NCI-H2107 (cell line): ENCODE measurements around the gene CRNKL1.
"Not testable (repeated sequence)": the region's sequence is repeated elsewhere in the genome, so short reads cannot be mapped to it uniquely, and the experiment has no call there.

ENCODE experiments used
- DNase-seq: peaks from one replicate; lab custom pipeline; 2025; lab: John Stamatoyannopoulos, UW

CRNKL1 gene

DNA sequence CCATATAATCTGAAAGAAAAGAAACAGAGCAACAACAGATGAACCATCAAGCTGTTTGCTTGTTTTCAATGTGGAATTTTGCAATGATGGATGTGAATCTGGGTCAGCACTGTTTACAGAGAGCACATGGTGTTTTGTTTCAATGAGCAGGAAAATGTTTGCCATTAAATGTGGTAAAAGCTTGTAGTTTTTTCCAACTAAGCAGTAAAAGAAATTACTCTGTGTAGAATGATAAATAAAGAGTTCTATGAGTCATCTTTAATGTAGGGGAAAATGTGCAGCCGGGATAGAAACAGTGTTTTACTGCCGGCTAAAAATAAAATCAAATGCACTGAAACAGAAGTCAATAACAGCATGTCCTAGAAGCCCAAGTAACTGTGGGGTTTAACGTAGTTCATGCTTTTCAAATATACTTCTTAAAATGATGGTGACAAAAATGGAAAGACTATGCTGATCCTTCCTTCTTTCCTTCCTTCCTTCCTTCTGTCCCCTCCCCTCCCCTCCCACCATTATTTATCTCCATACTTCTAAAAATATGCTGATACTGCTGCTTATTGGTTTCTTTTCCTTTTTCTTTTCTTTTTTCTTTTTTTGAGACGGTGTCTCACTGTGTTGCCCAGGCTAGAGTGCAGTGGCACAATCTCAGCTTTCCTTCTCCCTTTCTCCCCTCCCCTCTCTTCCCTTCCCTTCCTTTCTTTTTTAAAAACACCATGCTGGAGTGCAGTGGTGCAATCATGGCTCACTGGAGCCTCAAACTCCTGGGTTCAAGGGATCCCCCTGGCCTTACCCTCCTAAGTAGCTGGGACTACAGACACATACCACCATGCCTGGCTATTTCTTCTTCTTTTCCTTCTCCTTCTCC, 41.4 kb downstream of the CRNKL1 start:
- DNase-seq = no peak

- no peak for DNase-seq
Measured at GRCh38 chr20:20009784-20010253, 42.4 kb downstream of the CRNKL1 start.

DNA sequence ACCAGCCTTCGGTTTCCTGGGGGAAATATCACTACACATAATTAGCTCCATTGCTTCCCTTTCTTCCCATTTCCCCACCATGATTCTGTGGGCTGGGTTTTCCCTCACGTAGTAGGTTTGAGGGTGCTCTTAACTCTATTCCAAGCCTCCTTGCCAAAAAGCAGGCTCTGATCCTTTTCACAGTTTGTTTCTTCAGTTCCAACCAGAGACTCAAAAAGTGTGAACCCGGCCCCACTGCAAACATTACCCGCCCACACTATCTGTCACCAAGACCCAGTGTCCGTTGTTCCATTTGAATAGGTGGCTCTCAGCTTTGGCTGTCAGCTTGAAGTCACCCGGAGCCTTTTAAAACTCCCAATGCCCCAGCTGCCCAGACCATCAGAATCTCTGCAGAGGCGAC, 46.9 kb downstream of the CRNKL1 start:
- no peak for DNase-seq

GRCh38 chr20:20003955-20004322, 48.3 kb downstream of the CRNKL1 start:
- not testable (repeated sequence) for DNase-seq

- DNase-seq = no peak
Measured at GRCh38 chr20:20003031-20003954, 49.0 kb downstream of the CRNKL1 start.

GRCh38 chr20:20002101-20002998, 49.9 kb downstream of the CRNKL1 start:
- no peak for DNase-seq

GRCh38 chr20:20000211-20000968, 51.9 kb downstream of the CRNKL1 start:
- DNase-seq = no peak

GRCh38 chr20:19998990-19999705, 53.1 kb downstream of the CRNKL1 start:
- no peak for DNase-seq

DNA sequence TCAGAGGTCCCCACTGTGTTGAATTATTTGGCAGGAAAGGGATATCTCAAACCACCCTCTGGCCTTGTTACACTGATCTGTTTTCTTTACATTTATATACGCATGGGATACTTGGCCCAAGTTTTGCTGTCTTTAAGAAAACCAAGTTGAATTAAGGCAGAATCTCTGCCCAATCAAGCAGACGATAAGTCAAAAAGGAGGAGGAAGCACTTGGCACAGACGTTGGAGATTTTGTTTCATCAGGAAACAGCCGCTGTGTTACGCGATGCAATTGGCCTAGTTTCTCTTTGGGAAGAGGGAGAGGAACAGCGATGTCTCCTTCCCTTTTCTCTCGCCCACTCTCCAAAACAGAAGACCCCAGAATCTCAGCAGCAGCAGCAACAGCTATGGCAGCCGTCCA, 55.3 kb downstream of the CRNKL1 start:
- no peak for DNase-seq

DNA sequence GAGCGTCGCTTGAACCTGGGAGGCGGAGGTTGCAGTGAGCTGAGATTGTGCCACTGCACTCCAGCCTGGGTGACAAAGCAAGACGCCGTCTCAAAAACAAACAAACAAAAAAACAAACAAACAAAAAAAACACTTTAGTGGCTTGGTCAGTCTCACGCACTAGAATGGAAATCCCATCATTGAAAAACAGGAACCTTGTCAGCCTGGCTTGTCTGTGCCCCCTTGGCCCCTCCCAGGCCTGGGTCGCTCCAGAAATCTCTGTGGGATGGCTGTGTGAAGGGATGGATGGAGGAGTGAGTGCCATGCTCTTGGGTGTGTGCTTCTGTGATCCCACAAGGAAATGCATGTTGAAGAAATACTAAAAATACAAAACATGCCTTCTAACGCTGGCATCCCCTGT, 56.0 kb downstream of the CRNKL1 start:
- no peak for DNase-seq

- no peak for DNase-seq
Measured at GRCh38 chr20:19995220-19995863, 56.9 kb downstream of the CRNKL1 start.

GRCh38 chr20:19993958-19994669, 58.2 kb downstream of the CRNKL1 start:
- DNase-seq = no peak

DNA sequence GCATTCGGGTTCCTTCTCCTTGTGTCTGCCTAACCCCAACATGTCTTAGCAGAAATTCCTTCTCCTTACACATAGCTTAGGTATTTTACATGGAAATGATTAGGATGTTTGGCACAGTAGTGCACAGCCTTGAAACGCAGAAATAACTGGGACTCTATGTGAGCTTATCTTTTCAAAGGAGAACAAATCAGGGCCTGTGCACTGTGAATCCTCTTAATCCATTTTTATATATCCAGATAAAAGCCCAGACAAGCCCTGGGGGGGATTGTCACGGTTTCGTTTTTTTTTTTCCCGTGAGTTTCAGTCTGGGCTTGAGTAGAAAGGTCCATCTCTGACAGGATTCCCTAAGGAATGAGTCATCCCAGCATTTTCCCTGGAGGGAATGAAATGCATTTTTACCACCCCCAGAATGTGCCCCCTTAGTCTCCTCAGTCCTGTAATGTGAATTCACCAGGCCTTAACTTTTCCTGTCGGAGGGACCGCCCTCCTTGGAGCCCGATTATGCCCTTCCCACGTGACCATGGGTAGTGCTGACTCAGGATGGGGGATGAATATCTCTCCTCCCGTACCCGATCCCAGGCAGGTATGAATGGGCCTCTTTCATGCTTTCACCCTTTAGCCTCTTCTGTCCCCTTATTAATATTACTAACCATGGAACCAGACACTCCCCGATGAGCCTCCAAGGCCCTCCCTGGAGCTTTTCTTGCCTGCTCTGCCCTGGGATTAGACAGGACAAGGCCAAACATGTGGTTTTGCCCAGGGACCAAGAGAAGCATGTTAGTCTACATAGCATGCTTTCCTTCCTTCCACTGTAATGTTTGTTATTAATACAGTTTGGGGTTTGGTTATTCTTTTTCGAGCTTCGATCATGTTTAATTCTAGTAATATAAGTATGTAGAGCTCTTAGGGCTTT, 59.0 kb downstream of the CRNKL1 start:
- no peak for DNase-seq

DNA sequence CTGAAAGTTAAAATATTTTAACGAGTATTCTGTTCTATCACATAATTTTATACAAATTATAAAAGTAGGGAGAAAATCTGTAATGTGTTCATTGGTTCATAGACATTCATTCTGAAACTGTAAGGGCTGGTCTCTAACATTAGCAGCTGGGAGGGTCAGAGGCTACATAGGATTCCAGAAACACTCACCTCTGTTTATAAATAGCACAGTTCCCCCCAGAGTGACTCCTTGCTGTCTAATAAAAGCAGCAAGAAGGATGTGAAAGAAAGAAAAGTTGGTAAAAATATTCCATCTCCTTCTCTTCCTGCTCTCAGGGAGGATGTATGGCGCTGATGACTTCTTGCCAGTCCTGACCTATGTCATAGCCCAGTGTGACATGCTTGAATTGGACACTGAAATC, 60.4 kb downstream of the CRNKL1 start:
- no peak for DNase-seq

DNA sequence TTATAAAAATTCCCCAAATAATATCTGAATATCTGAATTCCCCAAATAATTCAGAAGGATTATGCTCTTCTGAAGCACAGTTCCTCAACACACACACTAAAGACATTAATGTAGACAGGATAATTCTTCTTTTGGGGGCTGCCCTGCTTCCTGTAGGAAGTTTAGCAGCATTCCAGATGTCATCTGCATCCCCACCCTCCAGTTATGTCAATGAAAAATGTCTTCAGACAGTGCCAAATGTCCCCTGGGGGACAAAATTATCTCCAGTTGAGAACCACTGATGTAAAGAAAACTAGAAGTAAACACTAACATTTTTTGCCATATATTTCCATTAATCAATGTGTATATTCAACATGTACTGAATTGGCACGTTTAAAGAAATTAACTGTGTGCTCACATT, 61.0 kb downstream of the CRNKL1 start:
- DNase-seq = no peak

DNA sequence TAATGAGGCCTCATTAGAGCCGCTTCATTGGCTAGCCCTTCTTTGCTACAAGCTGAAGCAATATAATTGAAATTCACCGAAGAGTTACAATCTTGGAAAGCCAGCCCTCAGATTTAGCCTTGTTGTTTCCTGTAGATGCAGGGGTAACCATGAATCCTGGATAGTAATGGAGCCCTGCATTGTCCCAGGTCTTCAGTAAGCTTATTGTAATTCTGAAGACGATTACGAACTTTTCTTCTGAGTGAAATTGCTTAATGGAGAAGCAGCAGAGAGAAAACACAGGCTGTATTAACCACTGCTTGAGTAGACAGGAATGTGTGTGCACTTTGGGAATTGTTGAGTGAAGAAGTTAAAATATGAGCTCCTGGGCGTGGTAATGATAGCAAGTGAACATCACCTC, 61.4 kb downstream of the CRNKL1 start:
- no peak for DNase-seq

DNA sequence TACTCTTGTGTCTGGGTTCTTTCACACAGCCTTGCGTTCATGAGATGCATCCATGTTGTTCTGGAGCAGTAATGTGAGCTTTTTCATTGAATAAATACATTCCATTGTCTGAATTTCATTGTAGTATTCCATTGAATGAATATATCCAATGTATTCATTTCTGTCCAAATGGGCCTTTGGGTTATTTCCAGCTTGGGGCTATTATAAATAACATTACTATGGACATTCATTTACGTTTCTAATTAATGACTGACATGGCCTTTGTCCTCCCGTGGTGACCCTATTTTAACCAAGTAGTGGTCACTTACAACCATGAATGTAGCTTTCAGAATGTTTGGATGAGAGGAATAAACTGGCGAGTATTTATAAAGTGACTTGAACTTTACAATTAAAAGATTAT, 65.2 kb downstream of the CRNKL1 start:
- no peak for DNase-seq

- DNase-seq = no peak
Measured at GRCh38 chr20:19986419-19986818, 65.8 kb downstream of the CRNKL1 start.
